HG02885 (cell line): ENCODE data around the gene ASH1L.
"Not testable (repeated sequence)": the region's sequence is repeated elsewhere in the genome, so short reads cannot be mapped to it uniquely, and the experiment has no call there.

Experiments
- ATAC-seq: cut with Tn5 transposase; IDR thresholded peaks from one replicate; pipeline ENCODE4 v1.9.1; 2021; ENCODE audit warnings: mild to moderate bottlenecking; ENCODE audit not compliant: unreplicated experiment, poor library complexity

Gene ASH1L

GRCh38 chr1:155561779-155562580 lies 623 bp downstream of the ASH1L start:
- peak; percentile 20 for ATAC-seq

GRCh38 chr1:155555915-155556314 lies 6.7 kb downstream of the ASH1L start:
- no peak for ATAC-seq

GRCh38 chr1:155553349-155553748 lies 9.3 kb downstream of the ASH1L start:
- no peak for ATAC-seq

- no peak for ATAC-seq
Measured at GRCh38 chr1:155548706-155549105, 13.9 kb downstream of the ASH1L start.

- no peak for ATAC-seq
Measured at GRCh38 chr1:155540000-155540874, 22.4 kb downstream of the ASH1L start.

GRCh38 chr1:155537193-155537592 lies 25.4 kb downstream of the ASH1L start:
- no peak for ATAC-seq

GRCh38 chr1:155531624-155532023 lies 31.0 kb downstream of the ASH1L start:
- no peak for ATAC-seq

GRCh38 chr1:155529929-155530328 lies 32.7 kb downstream of the ASH1L start:
- no peak for ATAC-seq

- ATAC-seq, result no peak
Measured at GRCh38 chr1:155529109-155529508, 33.5 kb downstream of the ASH1L start.

GRCh38 chr1:155527677-155528076 lies 34.9 kb downstream of the ASH1L start:
- no peak for ATAC-seq

- ATAC-seq, result no peak
Measured at GRCh38 chr1:155526356-155526755, 36.2 kb downstream of the ASH1L start.

GRCh38 chr1:155522069-155522468 lies 40.5 kb downstream of the ASH1L start:
- no peak for ATAC-seq

- no peak for ATAC-seq
Measured at GRCh38 chr1:155518484-155518883, 44.1 kb downstream of the ASH1L start.

- ATAC-seq, result no peak
Measured at GRCh38 chr1:155514582-155515187, 47.9 kb downstream of the ASH1L start.

GRCh38 chr1:155513300-155513916 lies 49.2 kb downstream of the ASH1L start:
- no peak for ATAC-seq

GRCh38 chr1:155511385-155511784 lies 51.2 kb downstream of the ASH1L start:
- ATAC-seq, result not testable (repeated sequence)

- no peak for ATAC-seq
Measured at GRCh38 chr1:155509064-155509463, 53.5 kb downstream of the ASH1L start.

- ATAC-seq, result no peak
Measured at GRCh38 chr1:155507945-155508344, 54.7 kb downstream of the ASH1L start.

- ATAC-seq, result not testable (repeated sequence)
Measured at GRCh38 chr1:155505963-155506362, 56.6 kb downstream of the ASH1L start.

GRCh38 chr1:155504207-155504606 lies 58.4 kb downstream of the ASH1L start:
- no peak for ATAC-seq
